Activated T-helper 1 cell treated with anti-CD3 and anti-CD28 coated beads, Interleukin-12 subunit alpha, Interleukin-12 subunit beta, Interleukin-2, Interleukin-4 antibody, amounts not matched to agents 30 ng/mL and 10 ng/mL and 1 ng/mL, durations not matched to agents 14 hours and 24 hours and 36 hours (primary cell): Measurements from ENCODE around the gene CCNY. TPM values are rescaled to one million over a fixed set of nuclear protein-coding genes. Genes with fewer than 3 reads are reported as not detected.
"Not testable (repeated sequence)": the region's sequence is repeated elsewhere in the genome, so short reads cannot be mapped to it uniquely, and the experiment has no call there.

ENCODE experiments used
- DNase-seq: peaks from one replicate; pipeline ENCODE4 v3.0.0; 2021; ENCODE audit warnings: low spot score
- H3K27ac Mint-ChIP-seq: one replicate; pipeline ENCODE4 v1.8.0; 2021; ENCODE audit warnings: mild to moderate bottlenecking, mixed read lengths
- H3K27me3 Mint-ChIP-seq: one replicate; pipeline ENCODE4 v1.8.0; 2022; ENCODE audit warnings: mild to moderate bottlenecking, moderate library complexity, mixed read lengths; ENCODE audit not compliant: insufficient read depth
- H3K36me3 Mint-ChIP-seq: one replicate; pipeline ENCODE4 v1.8.0; 2021; ENCODE audit warnings: low read depth, mixed read lengths
- H3K4me1 Mint-ChIP-seq: one replicate; pipeline ENCODE4 v1.8.0; 2021; ENCODE audit warnings: low read depth, mixed read lengths
- H3K4me3 Mint-ChIP-seq: one replicate; pipeline ENCODE4 v1.8.0; 2021; ENCODE audit warnings: mild to moderate bottlenecking, moderate library complexity, mixed read lengths
- H3K9me3 Mint-ChIP-seq: one replicate; pipeline ENCODE4 v1.8.0; 2021; ENCODE audit warnings: mixed read lengths
- intact Hi-C: fragments of 100-400 bp; cut with micrococcal nuclease; formaldehyde crosslinking; loops from one replicate; pipeline ENCODE4 v1.15.1; 2024
- total RNA-seq: library from RNA; stranded (reverse); gene quantifications from 2 replicates; pipeline ENCODE4 v1.2.3, GENCODE V29; 2022

CCNY gene
- total RNA-seq, 1 donor from 2014 or later: 71.0 TPM

GRCh38 chr10:35349389-35349915, 13.1 kb downstream of the CCNY start:
- Mint-ChIP-seq H3K4me3 (no peak overlapping the region), H3K27me3 (no peaks in the 10 kb centered on the region), H3K36me3 (peaks cover 15% of the 10 kb centered on the region), H3K27ac (no peak overlapping the region), H3K9me3 (no peaks in the 10 kb centered on the region), H3K4me1 (peaks cover 68% of the 10 kb centered on the region)
- DNase-seq: no peak
- intact Hi-C loops: loop anchor here (10.0 kb wide), 1 partner anchor 355 kb away; no protein-coding TSS in a partner anchor

DNA sequence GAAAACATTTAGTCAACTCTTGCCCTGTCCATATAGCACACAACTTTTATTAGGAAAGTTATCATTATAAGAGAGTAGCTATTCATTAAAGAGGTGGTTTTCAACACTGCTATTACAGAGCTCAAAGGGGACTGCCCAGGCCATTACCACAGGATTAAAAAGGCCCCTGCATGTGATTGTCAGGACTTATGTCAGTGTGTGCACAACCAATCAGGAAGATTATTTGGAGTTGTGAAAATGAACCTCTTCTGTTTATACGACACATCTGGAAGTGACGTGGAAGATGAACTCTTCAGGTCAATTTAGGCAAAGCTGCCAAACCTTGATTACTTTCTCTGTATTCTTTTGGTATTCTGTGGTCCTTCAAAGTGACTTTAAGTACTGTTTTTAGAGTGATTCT, 14.7 kb downstream of the CCNY start:
- Mint-ChIP-seq H3K27ac (no peak overlapping the region), H3K4me3 (no peak overlapping the region), H3K4me1 (peaks cover 73% of the 10 kb centered on the region), H3K36me3 (peaks cover 15% of the 10 kb centered on the region), H3K27me3 (no peaks in the 10 kb centered on the region), H3K9me3 (no peaks in the 10 kb centered on the region)
- DNase-seq: no peak
- intact Hi-C loops: no loop called here

DNA sequence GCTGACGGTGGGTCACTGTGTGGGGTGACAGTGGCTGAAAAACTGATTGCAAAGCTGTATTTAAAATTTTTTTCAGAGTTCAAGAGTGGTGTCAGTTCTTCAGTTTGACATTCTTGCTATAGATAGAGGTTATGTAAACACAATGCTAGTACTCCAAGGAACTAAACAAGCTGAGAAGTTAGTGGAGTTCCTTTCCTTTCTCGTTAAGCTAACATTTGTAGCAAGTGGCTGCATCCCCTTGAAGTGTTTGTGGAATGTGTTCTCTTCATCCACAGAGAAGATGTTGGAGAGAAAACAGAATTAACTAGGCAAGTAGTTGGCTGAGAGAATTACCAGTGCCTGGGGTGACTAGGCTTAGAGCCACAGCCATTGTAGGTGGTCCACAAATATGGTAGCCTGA, 15.8 kb downstream of the CCNY start:
- intact Hi-C loops: loop anchor here (1.0 kb wide), 1 partner anchor 131 kb away; no protein-coding TSS in a partner anchor
- no peak for DNase-seq
- no peak overlapping the region for H3K27ac Mint-ChIP-seq
- no peak overlapping the region for H3K4me3 Mint-ChIP-seq
- peaks cover 15% of the 10 kb centered on the region for H3K36me3 Mint-ChIP-seq
- no peaks in the 10 kb centered on the region for H3K9me3 Mint-ChIP-seq
- H3K4me1 Mint-ChIP-seq: peaks cover 81% of the 10 kb centered on the region
- no peaks in the 10 kb centered on the region for H3K27me3 Mint-ChIP-seq

- Mint-ChIP-seq H3K4me3 (no peak overlapping the region), H3K27me3 (no peaks in the 10 kb centered on the region), H3K27ac (peak overlapping the region; percentile 16), H3K36me3 (peaks cover 13% of the 10 kb centered on the region), H3K4me1 (peaks cover 81% of the 10 kb centered on the region), H3K9me3 (no peaks in the 10 kb centered on the region)
- DNase-seq: no peak
- intact Hi-C loops: loop anchor here (1.0 kb wide), 1 partner anchor 131 kb away; no protein-coding TSS in a partner anchor
These were observed 16.2 kb downstream of the CCNY start for GRCh38 chr10:35352512-35352911.

- intact Hi-C loops: no loop called here
- Mint-ChIP-seq H3K4me1 (peaks cover 82% of the 10 kb centered on the region), H3K4me3 (no peak overlapping the region), H3K27ac (no peak overlapping the region), H3K9me3 (no peaks in the 10 kb centered on the region), H3K27me3 (no peaks in the 10 kb centered on the region), H3K36me3 (peaks cover 9% of the 10 kb centered on the region)
- DNase-seq: no peak
These were observed 17.1 kb downstream of the CCNY start for GRCh38 chr10:35353395-35353794.

- no peaks in the 10 kb centered on the region for H3K27me3 Mint-ChIP-seq
- peaks cover 8% of the 10 kb centered on the region for H3K36me3 Mint-ChIP-seq
- peaks cover 81% of the 10 kb centered on the region for H3K4me1 Mint-ChIP-seq
- H3K4me3 Mint-ChIP-seq: no peak overlapping the region
- DNase-seq: no peak
- H3K27ac Mint-ChIP-seq: peak overlapping the region; percentile 43
- intact Hi-C loops: no loop called here
- H3K9me3 Mint-ChIP-seq: no peaks in the 10 kb centered on the region
These were observed 17.5 kb downstream of the CCNY start for GRCh38 chr10:35353805-35354204.

DNA sequence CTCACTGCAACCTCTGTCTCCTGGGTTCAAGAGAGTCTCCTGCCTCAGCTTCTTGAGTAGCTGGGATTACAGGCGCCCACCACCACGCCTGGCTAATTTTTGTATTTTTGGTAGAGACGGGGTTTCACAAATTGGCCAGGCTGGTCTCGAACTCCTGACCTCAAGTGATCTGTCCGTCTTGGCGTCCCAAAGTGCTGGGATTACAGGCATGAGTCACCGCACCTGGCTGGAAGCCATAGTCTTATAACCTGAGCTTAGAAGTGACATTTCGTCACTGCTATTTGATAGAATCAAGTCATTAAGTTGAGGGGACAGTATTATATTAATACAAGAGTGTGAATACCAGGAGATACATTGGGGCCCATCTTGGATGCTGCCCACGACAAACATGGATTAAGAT, 17.9 kb downstream of the CCNY start:
- H3K27ac Mint-ChIP-seq, H3K36me3 Mint-ChIP-seq, H3K27me3 Mint-ChIP-seq, intact Hi-C loops, H3K9me3 Mint-ChIP-seq, H3K4me3 Mint-ChIP-seq, DNase-seq: not testable (repeated sequence)
- H3K4me1 Mint-ChIP-seq: peaks cover 81% of the 10 kb centered on the region

GRCh38 chr10:35355971-35356724, 19.8 kb downstream of the CCNY start:
- Mint-ChIP-seq H3K9me3 (no peaks in the 10 kb centered on the region), H3K4me3 (peak overlapping the region; percentile 71), H3K27me3 (no peaks in the 10 kb centered on the region), H3K4me1 (peaks cover 67% of the 10 kb centered on the region), H3K27ac (peak overlapping the region; percentile 93), H3K36me3 (peaks cover 2% of the 10 kb centered on the region)
- no peak for DNase-seq
- intact Hi-C loops: loop anchor here (1.0 to 5.0 kb wide), 9 partner anchors 15 to 1234 kb away; partner anchors contain the start of gene CREM

DNA sequence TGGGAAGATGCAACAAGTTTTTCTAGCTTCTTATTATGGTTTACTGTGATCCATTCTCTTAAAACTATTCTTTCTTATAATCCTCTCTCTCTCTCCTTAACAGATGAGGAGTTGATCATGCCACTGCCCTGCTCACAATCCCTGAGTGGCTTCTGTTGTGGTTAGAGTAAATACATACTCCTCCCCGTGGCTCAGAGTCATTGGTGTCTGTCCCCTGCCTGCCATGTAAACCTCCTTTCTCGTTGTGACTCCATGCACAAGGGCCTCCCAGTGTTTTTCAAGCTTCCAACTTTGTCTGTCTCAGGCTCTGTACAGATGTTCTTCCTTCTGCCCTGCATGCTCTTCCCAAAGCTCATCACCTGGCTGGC, 20.4 kb downstream of the CCNY start:
- no peaks in the 10 kb centered on the region for H3K9me3 Mint-ChIP-seq
- DNase-seq: no peak
- H3K4me3 Mint-ChIP-seq: peak overlapping the region; percentile 71
- intact Hi-C loops: loop anchor here (1.0 to 5.0 kb wide), 9 partner anchors 15 to 1234 kb away; partner anchors contain the start of gene CREM
- H3K27ac Mint-ChIP-seq: peak overlapping the region; percentile 93
- H3K27me3 Mint-ChIP-seq: no peaks in the 10 kb centered on the region
- H3K4me1 Mint-ChIP-seq: peaks cover 63% of the 10 kb centered on the region
- H3K36me3 Mint-ChIP-seq: peaks cover 2% of the 10 kb centered on the region

DNA sequence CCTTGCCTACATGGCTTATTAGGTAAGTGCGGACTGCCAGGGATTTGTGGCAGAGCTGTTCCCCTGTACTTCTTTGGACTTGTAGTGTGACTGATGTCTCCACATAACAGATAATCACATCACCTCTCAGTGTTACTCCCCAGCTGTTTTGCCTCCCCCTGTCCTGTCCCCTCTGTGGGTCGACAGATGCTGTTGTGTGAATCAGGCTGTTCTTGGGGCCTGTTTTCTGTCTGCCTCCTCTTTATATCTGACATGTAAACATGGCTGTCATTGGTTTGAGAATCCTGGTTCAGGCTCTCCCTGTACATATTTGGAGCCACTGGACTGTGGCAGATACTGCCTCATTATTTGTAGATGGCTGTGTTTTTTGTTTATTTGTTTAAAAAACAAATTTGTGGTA, 22.7 kb downstream of the CCNY start:
- H3K4me3 Mint-ChIP-seq: no peak overlapping the region
- peaks cover 2% of the 10 kb centered on the region for H3K36me3 Mint-ChIP-seq
- H3K27ac Mint-ChIP-seq: no peak overlapping the region
- intact Hi-C loops: loop anchor here (5.0 kb wide), 1 partner anchor 1237 kb away; no protein-coding TSS in a partner anchor
- no peak for DNase-seq
- peaks cover 45% of the 10 kb centered on the region for H3K4me1 Mint-ChIP-seq
- H3K27me3 Mint-ChIP-seq: no peaks in the 10 kb centered on the region
- H3K9me3 Mint-ChIP-seq: no peaks in the 10 kb centered on the region

DNA sequence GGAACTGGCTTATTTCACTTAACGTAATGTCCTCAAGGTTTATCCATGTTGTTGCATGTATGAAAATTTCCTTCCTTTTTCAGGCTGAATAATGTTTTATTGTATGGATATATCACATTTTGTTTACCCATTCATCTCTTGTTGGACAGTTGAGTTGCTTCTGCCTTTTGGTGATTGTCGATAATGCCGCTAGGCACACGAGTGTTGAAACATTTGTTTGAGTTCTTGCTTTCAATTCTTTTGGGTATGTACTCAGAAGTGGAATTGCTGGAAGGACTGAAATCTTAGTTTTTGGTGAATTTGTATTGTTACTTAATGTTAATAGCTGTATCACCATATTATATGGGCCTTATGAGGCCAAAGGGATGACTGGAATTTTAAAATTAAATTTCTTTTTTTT, 23.6 kb downstream of the CCNY start:
- intact Hi-C loops: loop anchor here (5.0 kb wide), 1 partner anchor 1238 kb away; no protein-coding TSS in a partner anchor
- H3K27ac Mint-ChIP-seq: no peak overlapping the region
- no peaks in the 10 kb centered on the region for H3K27me3 Mint-ChIP-seq
- DNase-seq: no peak
- peaks cover 39% of the 10 kb centered on the region for H3K4me1 Mint-ChIP-seq
- no peaks in the 10 kb centered on the region for H3K9me3 Mint-ChIP-seq
- H3K4me3 Mint-ChIP-seq: no peak overlapping the region
- H3K36me3 Mint-ChIP-seq: peaks cover 2% of the 10 kb centered on the region

GRCh38 chr10:35362701-35363350, 26.5 kb downstream of the CCNY start:
- intact Hi-C loops: no loop called here

GRCh38 chr10:35363587-35363986, 27.3 kb downstream of the CCNY start:
- Mint-ChIP-seq H3K9me3 (no peaks in the 10 kb centered on the region), H3K27ac (no peak overlapping the region), H3K27me3 (no peaks in the 10 kb centered on the region), H3K4me3 (no peak overlapping the region), H3K36me3 (no peaks in the 10 kb centered on the region), H3K4me1 (peaks cover 16% of the 10 kb centered on the region)
- DNase-seq: no peak
- intact Hi-C loops: no loop called here

More at GRCh38 chr10:35362701-35363350, 26.5 kb downstream of the CCNY start:
- Mint-ChIP-seq H3K4me3 (no peak overlapping the region), H3K9me3 (no peaks in the 10 kb centered on the region), H3K27ac (no peak overlapping the region), H3K4me1 (peaks cover 14% of the 10 kb centered on the region), H3K36me3 (no peaks in the 10 kb centered on the region), H3K27me3 (no peaks in the 10 kb centered on the region)
- no peak for DNase-seq
